Endothelial cell of umbilical vein (primary cell): Measurements from ENCODE around the gene MYH10. TPM values are rescaled to one million over a fixed set of nuclear protein-coding genes. Genes with fewer than 3 reads are reported as not detected.

Experiments
- BruUV-seq: library from RNA; stranded (reverse); fragments of 400-500 nt; replicated peaks from 2 replicates; lab custom pipeline; 2021; lab: Mats Ljungman, UMichigan
- CTCF ChIA-PET: fragments of 300-600, 350-600 bp; sonication (Branson Sonifier 250); formaldehyde crosslinking; loops from one replicate; lab custom pipeline; 2021; ENCODE audit warnings: antibody characterized with exemption, inconsistent platforms; lab: Charles Lee
- POLR2A ChIA-PET: fragments of 300-600, 350-600 bp; sonication (Branson Sonifier 250); formaldehyde crosslinking; loops from one replicate; lab custom pipeline; 2021; ENCODE audit warnings: antibody characterized with exemption, inconsistent platforms; lab: Charles Lee
- DNase-seq: peaks from one replicate; pipeline ENCODE4 v3.0.0-alpha.2; 2011; ENCODE audit warnings: low read depth, low spot score
- FAIRE-seq: peaks from 2 replicates; lab custom pipeline; 2011; peaks lifted over from hg19 to GRCh38; lab: Jason Lieb, UNC
- H2AFZ ChIP-seq: 2 replicates; pipeline ENCODE4 v1.6.0; 2012; ENCODE audit warnings: low read depth, low read length, control low read depth, inconsistent platforms
- H3K27ac ChIP-seq: 2 replicates; pipeline ENCODE4 v1.5.1; 2011; ENCODE audit warnings: low read depth, mild to moderate bottlenecking, control low read depth, low read length, moderate library complexity; ENCODE audit not compliant: insufficient read depth
- H3K27me3 ChIP-seq, 2 experiments: 2 replicates each; pipeline versions ENCODE4 v1.6.0 to v1.6.1; 2011; ENCODE audit warnings: low read length in 2 of 2, mixed read lengths in 1 of 2; ENCODE audit not compliant: control insufficient read depth in 2 of 2, insufficient read depth in 2 of 2
- H3K36me3 ChIP-seq, 2 experiments: 2 replicates in 1 of 2; 3 replicates in 1 of 2; pipeline ENCODE4 v1.5.1; 2011; ENCODE audit warnings: low read length in 2 of 2, mild to moderate bottlenecking in 1 of 2, moderate library complexity in 1 of 2; ENCODE audit not compliant: control insufficient read depth in 2 of 2, insufficient read depth in 2 of 2; ENCODE audit errors: extremely low read depth in 1 of 2
- H3K4me1 ChIP-seq: 3 replicates; pipeline ENCODE4 v1.5.1; 2011; ENCODE audit warnings: mild to moderate bottlenecking, low read length; ENCODE audit not compliant: control insufficient read depth, insufficient read depth; ENCODE audit errors: extremely low read depth
- H3K4me2 ChIP-seq: 2 replicates; pipeline ENCODE4 v1.6.1; 2011; ENCODE audit warnings: low read length, control low read depth, mixed read lengths; ENCODE audit not compliant: insufficient read depth
- H3K4me3 ChIP-seq, 3 experiments: fragments of 200-600 bp in 1 of 3; sonication (generic), shearing (Covaris generic) in 1 of 3; replicated peaks in 1 of 3; 2 replicates each; pipeline ENCODE4 v1.5.1; 2011 to 2016; ENCODE audit warnings: control low read depth in 3 of 3, low read length in 3 of 3, mild to moderate bottlenecking in 2 of 3, inconsistent platforms in 1 of 3, low read depth in 1 of 3, moderate library complexity in 1 of 3; ENCODE audit not compliant: insufficient read depth in 1 of 3
- H3K79me2 ChIP-seq: 2 replicates; pipeline ENCODE4 v1.6.0; 2012; ENCODE audit warnings: low read length, inconsistent platforms; ENCODE audit not compliant: control insufficient read depth, insufficient read depth
- H3K9ac ChIP-seq: replicated peaks from 2 replicates; pipeline ENCODE3; 2011; ENCODE audit warnings: low read length, control low read depth; ENCODE audit not compliant: insufficient read depth; ENCODE audit errors: extremely low read depth
- H3K9me1 ChIP-seq: replicated peaks from 3 replicates; pipeline ENCODE4 v1.6.0; 2011; ENCODE audit warnings: mild to moderate bottlenecking, low read length; ENCODE audit not compliant: control insufficient read depth, insufficient read depth; ENCODE audit errors: extremely low read depth
- H3K9me3 ChIP-seq: replicated peaks from 2 replicates; pipeline ENCODE4 v1.5.1; 2012; ENCODE audit warnings: low read length, inconsistent platforms; ENCODE audit not compliant: control insufficient read depth, insufficient read depth
- H4K20me1 ChIP-seq: replicated peaks from 2 replicates; pipeline ENCODE3; 2011; ENCODE audit warnings: mild to moderate bottlenecking, low read length; ENCODE audit not compliant: control insufficient read depth, insufficient read depth; ENCODE audit errors: extremely low read depth
- FOS ChIP-seq: IDR thresholded peaks from 2 replicates; pipeline ENCODE4 v1.6.1; 2011; ENCODE audit warnings: mild to moderate bottlenecking, low read length, moderate library complexity, borderline replicate concordance; ENCODE audit not compliant: insufficient read depth
- MYC ChIP-seq: IDR thresholded peaks from one replicate; pipeline ENCODE4 v1.6.1; 2011; ENCODE audit warnings: mild to moderate bottlenecking, low read depth, low read length
- POLR2AphosphoS5 ChIP-seq: IDR thresholded peaks from 2 replicates; pipeline ENCODE4 v1.6.1; 2012; ENCODE audit warnings: low read depth, mild to moderate bottlenecking, control low read depth, low read length, moderate library complexity; ENCODE audit not compliant: insufficient read depth
- dilution Hi-C: fragments of 300-500 bp; cut with MboI; formaldehyde crosslinking; loops from one replicate; pipeline ENCODE4 v1.15.0; 2019; ENCODE audit warnings: low sequenced_read_pairs; ENCODE audit not compliant: extremely low pct_ligation_motif_present
- intact Hi-C: fragments of 100-400 bp; cut with micrococcal nuclease; formaldehyde crosslinking; loops from one replicate; pipeline ENCODE4 v1.10.0; 2022
- polyA plus RNA-seq, 4 experiments: library from polyadenylated mRNA; depleted of rRNA in 3 of 4; stranded (reverse) in 3 of 4; unstranded in 1 of 4; fragments of >200 nt; gene quantifications; 2 replicates each; pipeline versions ENCODE4 v1.2.1 to v1.2.3, GENCODE V29; 2011 to 2012; ENCODE audit warnings: missing spikeins in 1 of 4
- total RNA-seq: library from RNA; stranded (reverse); gene quantifications from 2 replicates; pipeline ENCODE4 v1.2.3, GENCODE V29; 2021
- TF ChIP-seq, protein P1 (sequence below), 2 donors: IDR thresholded peaks; 1 replicate in 1 of 2; 2 replicates in 1 of 2; pipeline ENCODE4 v1.5.1; 2011; ENCODE audit warnings: low read length in 2 of 2, mild to moderate bottlenecking in 2 of 2, moderate library complexity in 2 of 2, control low read depth in 1 of 2, inconsistent platforms in 1 of 2, low read depth in 1 of 2; ENCODE audit not compliant: insufficient read depth in 1 of 2; ENCODE audit errors: extremely low read depth in 1 of 2

MYH10 gene
- total and polyA plus RNA-seq, 2 donors (not counting 3 experiments of a cell fraction or from before 2014, with no cell fraction given): 73.4 to 232 TPM

DNA sequence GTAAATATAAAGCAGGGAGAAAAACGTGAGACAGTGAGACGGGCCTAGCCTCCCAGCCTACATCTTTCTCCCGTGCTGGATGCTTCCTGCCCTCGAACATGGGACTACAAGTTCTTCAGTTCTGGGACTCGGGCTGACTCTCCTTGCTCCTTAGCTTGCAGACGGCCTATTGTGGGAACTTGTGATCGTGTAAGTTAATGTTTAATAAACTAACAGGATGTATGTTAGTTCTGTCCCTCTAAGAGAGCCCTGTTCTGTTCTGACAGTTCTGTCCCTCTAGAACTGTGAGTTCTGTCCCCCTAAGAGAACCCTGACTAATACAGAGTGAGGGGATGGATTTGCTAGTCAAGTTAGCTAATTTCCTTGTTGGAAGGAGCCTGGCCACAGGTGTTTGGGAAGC, 16.7 kb upstream of the MYH10 start:
- Histone ChIP-seq H2AFZ (no peak overlapping the region), H3K79me2 (no peaks in the 10 kb centered on the region), H3K27ac (no peak overlapping the region), H3K4me1 (no peaks in the 10 kb centered on the region), H3K9me1 (no peaks in the 10 kb centered on the region), H3K9me3 (no peaks in the 10 kb centered on the region), H3K27me3 (peaks cover 0 to 5% of the 10 kb centered on the region in 2 experiments), H3K9ac (no peak overlapping the region), H3K36me3 (no peaks in the 10 kb centered on the region), H3K4me3 (no peak overlapping the region), H3K4me2 (no peak overlapping the region), H4K20me1 (no peaks in the 10 kb centered on the region)
- intact Hi-C loops: no loop called here
- DNase-seq (no peak), FAIRE-seq (no peak)
- dilution Hi-C loops: no loop called here
- no TSS peak for BruUV-seq
- ChIA-PET POLR2A (no interaction called here), CTCF (no interaction called here)
- TF ChIP-seq MYC (no peak), POLR2AphosphoS5 (no peak)
- TF ChIP-seq, protein P1, sequence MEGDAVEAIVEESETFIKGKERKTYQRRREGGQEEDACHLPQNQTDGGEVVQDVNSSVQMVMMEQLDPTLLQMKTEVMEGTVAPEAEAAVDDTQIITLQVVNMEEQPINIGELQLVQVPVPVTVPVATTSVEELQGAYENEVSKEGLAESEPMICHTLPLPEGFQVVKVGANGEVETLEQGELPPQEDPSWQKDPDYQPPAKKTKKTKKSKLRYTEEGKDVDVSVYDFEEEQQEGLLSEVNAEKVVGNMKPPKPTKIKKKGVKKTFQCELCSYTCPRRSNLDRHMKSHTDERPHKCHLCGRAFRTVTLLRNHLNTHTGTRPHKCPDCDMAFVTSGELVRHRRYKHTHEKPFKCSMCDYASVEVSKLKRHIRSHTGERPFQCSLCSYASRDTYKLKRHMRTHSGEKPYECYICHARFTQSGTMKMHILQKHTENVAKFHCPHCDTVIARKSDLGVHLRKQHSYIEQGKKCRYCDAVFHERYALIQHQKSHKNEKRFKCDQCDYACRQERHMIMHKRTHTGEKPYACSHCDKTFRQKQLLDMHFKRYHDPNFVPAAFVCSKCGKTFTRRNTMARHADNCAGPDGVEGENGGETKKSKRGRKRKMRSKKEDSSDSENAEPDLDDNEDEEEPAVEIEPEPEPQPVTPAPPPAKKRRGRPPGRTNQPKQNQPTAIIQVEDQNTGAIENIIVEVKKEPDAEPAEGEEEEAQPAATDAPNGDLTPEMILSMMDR (IDR thresholded peaks at IDR 0.05; ENCODE audit: extremely low read depth in 1 of 2, insufficient read depth in 1 of 2, low read depth in 1 of 2, low read length in 2 of 2): no peak

DNA sequence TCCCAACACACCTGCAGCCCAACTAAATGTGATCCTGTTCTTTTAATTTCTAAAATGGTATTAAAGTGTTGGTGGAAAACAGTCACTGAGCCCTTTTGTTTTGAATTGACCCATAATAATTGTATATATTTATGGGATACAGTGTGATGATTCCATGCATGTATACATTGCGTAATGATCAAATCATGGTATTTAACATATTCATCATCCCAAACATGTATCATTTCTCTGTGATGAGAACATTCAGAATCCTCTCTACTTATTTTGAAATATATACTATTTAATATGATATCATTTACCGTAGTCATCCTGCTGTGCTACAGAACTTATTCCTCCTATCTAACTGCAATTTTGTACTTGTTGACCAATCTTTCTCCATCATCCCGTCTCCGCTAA, 14.0 kb upstream of the MYH10 start:
- no peaks in the 10 kb centered on the region for H3K9me3 ChIP-seq
- no peak for FAIRE-seq
- no peak overlapping the region for H3K4me3 ChIP-seq
- BruUV-seq: no TSS peak
- dilution Hi-C loops (no loop called here), intact Hi-C loops (no loop called here)
- no peak overlapping the region for H3K9ac ChIP-seq
- ChIA-PET POLR2A (no interaction called here), CTCF (no interaction called here)
- no peak overlapping the region for H3K27ac ChIP-seq
- H3K79me2 ChIP-seq: no peaks in the 10 kb centered on the region
- H3K4me2 ChIP-seq: no peak overlapping the region
- H3K4me1 ChIP-seq: no peaks in the 10 kb centered on the region
- peaks cover 2 to 8% of the 10 kb centered on the region in 2 experiments for H3K27me3 ChIP-seq
- H2AFZ ChIP-seq: no peak overlapping the region
- TF ChIP-seq, protein P1 (IDR thresholded peaks at IDR 0.05; ENCODE audit: extremely low read depth in 1 of 2, insufficient read depth in 1 of 2, low read depth in 1 of 2, low read length in 2 of 2): no peak
- no peak for TF ChIP-seq FOS
- TF ChIP-seq MYC: no peak
- no peak for DNase-seq
- H4K20me1 ChIP-seq: no peaks in the 10 kb centered on the region
- H3K9me1 ChIP-seq: no peaks in the 10 kb centered on the region
- no peaks in the 10 kb centered on the region for H3K36me3 ChIP-seq
